Measurements from ENCODE around the gene SLC40A1. TPM values are rescaled to one million over a fixed set of nuclear protein-coding genes. Genes with fewer than 3 reads are reported as not detected.
A peak's percentile ranks its signal among the peaks of the same experiment; 100 is the strongest.

SLC40A1 gene
- total RNA-seq, 6 experiments from 2014 or later = 101 to 289 (median 134) TPM

GRCh38 chr2:189517847-189518535, 62.6 kb downstream of the SLC40A1 start:
- Histone ChIP-seq H3K27ac (no peak overlapping the region), H3K9me3 (no peaks in the 10 kb centered on the region), H3K36me3 (no peaks in the 10 kb centered on the region), H3K4me1 (peaks cover 0 to 26% (median 6%) of the 10 kb centered on the region in 4 donors), H3K4me3 (no peak overlapping the region), H3K27me3 (no peaks in the 10 kb centered on the region)
- 86% methylated on average over 4 of the region's 6 CpGs for WGBS (ENCODE audit: insufficient coverage, low coverage, low lambda C conversion rate, missing lambda C conversion rate)
- no peak for DNase-seq
- intact Hi-C loops (cut with DNase I) = no loop called here
- ATAC-seq = no peak
- no peak for TF ChIP-seq POLR2A (IDR thresholded peaks at IDR 0.05)
- TF ChIP-seq CTCF (IDR thresholded peaks at IDR 0.05) = no peak

GRCh38 chr2:189516546-189516945, 64.0 kb downstream of the SLC40A1 start:
- Histone ChIP-seq H3K27me3 (no peaks in the 10 kb centered on the region), H3K36me3 (no peaks in the 10 kb centered on the region), H3K9me3 (no peaks in the 10 kb centered on the region), H3K27ac (no peak overlapping the region), H3K4me3 (no peak overlapping the region), H3K4me1 (peaks cover 0 to 11% (median 2%) of the 10 kb centered on the region in 4 donors)
- ATAC-seq = peak in 3 of 4 donors; percentile 22 to 36 (median 29)
- 47% methylated on average over 3 of the region's 3 CpGs for WGBS (ENCODE audit: insufficient coverage, low coverage, low lambda C conversion rate, missing lambda C conversion rate)
- intact Hi-C loops (cut with DNase I) = no loop called here
- TF ChIP-seq POLR2A (IDR thresholded peaks at IDR 0.05) = no peak
- no peak for TF ChIP-seq CTCF (IDR thresholded peaks at IDR 0.05)
- DNase-seq = no peak

- peaks cover 0 to 3% (median 0%) of the 10 kb centered on the region in 4 donors for H3K4me1 ChIP-seq
- H3K36me3 ChIP-seq = no peaks in the 10 kb centered on the region
- no peaks in the 10 kb centered on the region for H3K27me3 ChIP-seq
- DNase-seq = no peak
- H3K9me3 ChIP-seq = no peaks in the 10 kb centered on the region
- intact Hi-C loops (cut with DNase I) = no loop called here
- H3K27ac ChIP-seq = no peak overlapping the region
- 47% methylated on average over 1 of the region's 1 CpG for WGBS (ENCODE audit: insufficient coverage, low coverage, low lambda C conversion rate, missing lambda C conversion rate)
- ATAC-seq = peak in 1 of 4 donors; percentile 39
- no peak for TF ChIP-seq CTCF (IDR thresholded peaks at IDR 0.05)
- no peak for TF ChIP-seq POLR2A (IDR thresholded peaks at IDR 0.05)
- no peak overlapping the region for H3K4me3 ChIP-seq
Measured at GRCh38 chr2:189515264-189515663, 65.3 kb downstream of the SLC40A1 start.

- intact Hi-C loops (cut with DNase I) = no loop called here
- ATAC-seq (peak; percentile 33 to 64 (median 64)), DNase-seq (no peak)
- no peaks in the 10 kb centered on the region for H3K36me3 ChIP-seq
- WGBS (ENCODE audit: insufficient coverage, low coverage, low lambda C conversion rate, missing lambda C conversion rate) = 82% methylated on average over 3 of the region's 3 CpGs
- H3K27me3 ChIP-seq = no peaks in the 10 kb centered on the region
- H3K27ac ChIP-seq = no peak overlapping the region
- no peaks in the 10 kb centered on the region for H3K9me3 ChIP-seq
- no peak for TF ChIP-seq POLR2A (IDR thresholded peaks at IDR 0.05)
- no peak overlapping the region for H3K4me3 ChIP-seq
- H3K4me1 ChIP-seq = no peaks in the 10 kb centered on the region
Measured at GRCh38 chr2:189514104-189514503, 66.5 kb downstream of the SLC40A1 start.

GRCh38 chr2:189512879-189513278, 67.7 kb downstream of the SLC40A1 start:
- Histone ChIP-seq H3K27me3 (no peaks in the 10 kb centered on the region), H3K9me3 (no peaks in the 10 kb centered on the region), H3K4me3 (no peak overlapping the region), H3K27ac (no peak overlapping the region), H3K4me1 (no peaks in the 10 kb centered on the region), H3K36me3 (no peaks in the 10 kb centered on the region)
- intact Hi-C loops (cut with DNase I) = no loop called here
- no peak for TF ChIP-seq POLR2A (IDR thresholded peaks at IDR 0.05)
- TF ChIP-seq CTCF (IDR thresholded peaks at IDR 0.05) = no peak
- WGBS (ENCODE audit: insufficient coverage, low coverage, low lambda C conversion rate, missing lambda C conversion rate) = 43% methylated on average over 3 of the region's 3 CpGs
- DNase-seq = no peak
- peak in 2 of 4 donors; percentile 33 to 61 for ATAC-seq
